GM18505 (cell line): ENCODE data around the gene NEU3.
A peak's percentile ranks its signal among the peaks of the same experiment; 100 is the strongest.

ENCODE experiments used
- ATAC-seq: cut with Tn5 transposase; IDR thresholded peaks from one replicate; pipeline ENCODE4 v1.9.1; 2021; ENCODE audit not compliant: unreplicated experiment
- POLR2A ChIP-seq: IDR thresholded peaks from 4 replicates; pipeline ENCODE4 v1.6.1; 2011; ENCODE audit warnings: borderline replicate concordance; ENCODE audit not compliant: insufficient read depth, insufficient read length; ENCODE audit errors: extremely low read depth

The NEU3 gene

GRCh38 chr11:74988541-74989259 is at the start of gene NEU3:
NEU3 (plus strand) TSS chr11:74988933; CDS start chr11:74989061, 128 bp downstream.
- peak; percentile 76 for ATAC-seq
- TF ChIP-seq POLR2A: peak; percentile 93

GRCh38 chr11:74941492-74941891 is 47.2 kb upstream of the NEU3 start:
- ATAC-seq: no peak
- no peak for TF ChIP-seq POLR2A

- ATAC-seq: no peak
- no peak for TF ChIP-seq POLR2A
Measured at GRCh38 chr11:74942073-74942759, 46.5 kb upstream of the NEU3 start.

GRCh38 chr11:74948546-74948897 is 40.2 kb upstream of the NEU3 start:
- no peak for TF ChIP-seq POLR2A

GRCh38 chr11:74948898-74949752 is 39.6 kb upstream of the NEU3 start, which contains the start of the genes SPCS2 and XRRA1:
SPCS2 (plus strand) TSS chr11:74949266; CDS start chr11:74949286, 20 bp downstream.
XRRA1 (minus strand) TSS chr11:74949091; CDS start chr11:74940878, 8,213 bp downstream.
- ATAC-seq: peak; percentile 89
- peak; percentile 89 for TF ChIP-seq POLR2A

More at GRCh38 chr11:74948546-74948897, 40.2 kb upstream of the NEU3 start:
- peak; percentile 4 for ATAC-seq

GRCh38 chr11:74949753-74950137 is 39.0 kb upstream of the NEU3 start:
- ATAC-seq: no peak
- TF ChIP-seq POLR2A: no peak

- TF ChIP-seq POLR2A: no peak
- ATAC-seq: no peak
Measured at GRCh38 chr11:74950374-74950969, 38.3 kb upstream of the NEU3 start.

- no peak for TF ChIP-seq POLR2A
- no peak for ATAC-seq
Measured at GRCh38 chr11:74951226-74951625, 37.5 kb upstream of the NEU3 start.

GRCh38 chr11:74952752-74953151 is 36.0 kb upstream of the NEU3 start:
- no peak for ATAC-seq
- no peak for TF ChIP-seq POLR2A

GRCh38 chr11:74953451-74953850 is 35.3 kb upstream of the NEU3 start:
- peak; percentile 22 for TF ChIP-seq POLR2A
- ATAC-seq: no peak

- no peak for ATAC-seq
- no peak for TF ChIP-seq POLR2A
Measured at GRCh38 chr11:74954199-74954598, 34.5 kb upstream of the NEU3 start.

GRCh38 chr11:74956397-74957015 is 32.2 kb upstream of the NEU3 start:
- no peak for ATAC-seq
- TF ChIP-seq POLR2A: no peak
